Measurements from ENCODE around the gene SLC9A9.

The SLC9A9 gene

DNA sequence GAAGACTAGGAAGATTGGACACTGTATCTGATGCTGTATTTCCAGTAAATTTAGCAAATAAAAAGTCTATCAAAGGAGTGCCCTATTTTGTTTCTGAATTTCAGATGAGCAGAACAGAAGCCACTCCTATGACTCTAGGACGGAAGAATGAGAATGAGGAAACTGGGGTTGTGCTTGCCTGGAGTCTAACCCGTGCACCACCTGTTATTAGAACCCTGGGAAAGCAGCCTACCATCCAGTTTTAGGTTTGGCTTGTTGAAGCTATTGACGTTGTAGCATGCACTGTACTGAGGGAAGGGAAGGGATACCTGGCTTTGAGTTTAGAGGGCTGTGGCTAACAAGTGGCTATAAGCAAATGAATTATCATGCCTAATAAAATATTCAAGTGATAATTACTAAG, 318.5 kb downstream of the SLC9A9 start:
- ATAC-seq: no peak
- TF ChIP-seq ZFP30 (CRISPR knock-in tag; IDR thresholded peaks at IDR 0.05) (no peak), OSR1 (CRISPR knock-in tag; IDR thresholded peaks at IDR 0.05) (no peak), RARB (CRISPR knock-in tag; IDR thresholded peaks at IDR 0.05) (no peak), BACH2 (CRISPR knock-in tag; IDR thresholded peaks at IDR 0.05; ENCODE audit: borderline replicate concordance) (no peak), ESRRG (CRISPR knock-in tag; IDR thresholded peaks at IDR 0.05) (no peak), ISL1 (CRISPR knock-in tag; IDR thresholded peaks at IDR 0.05) (no peak), ZFP3 (CRISPR knock-in tag; IDR thresholded peaks at IDR 0.05) (no peak), ARNTL (CRISPR knock-in tag; IDR thresholded peaks at IDR 0.05; ENCODE audit: borderline replicate concordance, low read depth) (no peak), ZNF565 (CRISPR knock-in tag; conservative IDR thresholded peaks at IDR 0.05; ENCODE audit: low read depth) (no peak), PPARA (CRISPR knock-in tag; IDR thresholded peaks at IDR 0.05; ENCODE audit: borderline replicate concordance) (no peak), GLIS3 (CRISPR knock-in tag; IDR thresholded peaks at IDR 0.05) (no peak), TOX (CRISPR knock-in tag; IDR thresholded peaks at IDR 0.05; ENCODE audit: borderline replicate concordance) (no peak)
- TF ChIP-seq, protein P1, sequence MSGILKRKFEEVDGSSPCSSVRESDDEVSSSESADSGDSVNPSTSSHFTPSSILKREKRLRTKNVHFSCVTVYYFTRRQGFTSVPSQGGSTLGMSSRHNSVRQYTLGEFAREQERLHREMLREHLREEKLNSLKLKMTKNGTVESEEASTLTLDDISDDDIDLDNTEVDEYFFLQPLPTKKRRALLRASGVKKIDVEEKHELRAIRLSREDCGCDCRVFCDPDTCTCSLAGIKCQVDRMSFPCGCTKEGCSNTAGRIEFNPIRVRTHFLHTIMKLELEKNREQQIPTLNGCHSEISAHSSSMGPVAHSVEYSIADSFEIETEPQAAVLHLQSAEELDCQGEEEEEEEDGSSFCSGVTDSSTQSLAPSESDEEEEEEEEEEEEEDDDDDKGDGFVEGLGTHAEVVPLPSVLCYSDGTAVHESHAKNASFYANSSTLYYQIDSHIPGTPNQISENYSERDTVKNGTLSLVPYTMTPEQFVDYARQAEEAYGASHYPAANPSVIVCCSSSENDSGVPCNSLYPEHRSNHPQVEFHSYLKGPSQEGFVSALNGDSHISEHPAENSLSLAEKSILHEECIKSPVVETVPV (CRISPR knock-in tag; IDR thresholded peaks at IDR 0.05): no peak
- TF ChIP-seq, protein P2, sequence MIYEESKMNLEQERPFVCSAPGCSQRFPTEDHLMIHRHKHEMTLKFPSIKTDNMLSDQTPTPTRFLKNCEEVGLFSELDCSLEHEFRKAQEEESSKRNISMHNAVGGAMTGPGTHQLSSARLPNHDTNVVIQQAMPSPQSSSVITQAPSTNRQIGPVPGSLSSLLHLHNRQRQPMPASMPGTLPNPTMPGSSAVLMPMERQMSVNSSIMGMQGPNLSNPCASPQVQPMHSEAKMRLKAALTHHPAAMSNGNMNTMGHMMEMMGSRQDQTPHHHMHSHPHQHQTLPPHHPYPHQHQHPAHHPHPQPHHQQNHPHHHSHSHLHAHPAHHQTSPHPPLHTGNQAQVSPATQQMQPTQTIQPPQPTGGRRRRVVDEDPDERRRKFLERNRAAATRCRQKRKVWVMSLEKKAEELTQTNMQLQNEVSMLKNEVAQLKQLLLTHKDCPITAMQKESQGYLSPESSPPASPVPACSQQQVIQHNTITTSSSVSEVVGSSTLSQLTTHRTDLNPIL (CRISPR knock-in tag; IDR thresholded peaks at IDR 0.05; ENCODE audit: low read depth): no peak
- TF ChIP-seq, protein P3, sequence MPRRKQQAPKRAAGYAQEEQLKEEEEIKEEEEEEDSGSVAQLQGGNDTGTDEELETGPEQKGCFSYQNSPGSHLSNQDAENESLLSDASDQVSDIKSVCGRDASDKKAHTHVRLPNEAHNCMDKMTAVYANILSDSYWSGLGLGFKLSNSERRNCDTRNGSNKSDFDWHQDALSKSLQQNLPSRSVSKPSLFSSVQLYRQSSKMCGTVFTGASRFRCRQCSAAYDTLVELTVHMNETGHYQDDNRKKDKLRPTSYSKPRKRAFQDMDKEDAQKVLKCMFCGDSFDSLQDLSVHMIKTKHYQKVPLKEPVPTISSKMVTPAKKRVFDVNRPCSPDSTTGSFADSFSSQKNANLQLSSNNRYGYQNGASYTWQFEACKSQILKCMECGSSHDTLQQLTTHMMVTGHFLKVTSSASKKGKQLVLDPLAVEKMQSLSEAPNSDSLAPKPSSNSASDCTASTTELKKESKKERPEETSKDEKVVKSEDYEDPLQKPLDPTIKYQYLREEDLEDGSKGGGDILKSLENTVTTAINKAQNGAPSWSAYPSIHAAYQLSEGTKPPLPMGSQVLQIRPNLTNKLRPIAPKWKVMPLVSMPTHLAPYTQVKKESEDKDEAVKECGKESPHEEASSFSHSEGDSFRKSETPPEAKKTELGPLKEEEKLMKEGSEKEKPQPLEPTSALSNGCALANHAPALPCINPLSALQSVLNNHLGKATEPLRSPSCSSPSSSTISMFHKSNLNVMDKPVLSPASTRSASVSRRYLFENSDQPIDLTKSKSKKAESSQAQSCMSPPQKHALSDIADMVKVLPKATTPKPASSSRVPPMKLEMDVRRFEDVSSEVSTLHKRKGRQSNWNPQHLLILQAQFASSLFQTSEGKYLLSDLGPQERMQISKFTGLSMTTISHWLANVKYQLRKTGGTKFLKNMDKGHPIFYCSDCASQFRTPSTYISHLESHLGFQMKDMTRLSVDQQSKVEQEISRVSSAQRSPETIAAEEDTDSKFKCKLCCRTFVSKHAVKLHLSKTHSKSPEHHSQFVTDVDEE (CRISPR knock-in tag; IDR thresholded peaks at IDR 0.05): no peak
- TF ChIP-seq, protein P4, sequence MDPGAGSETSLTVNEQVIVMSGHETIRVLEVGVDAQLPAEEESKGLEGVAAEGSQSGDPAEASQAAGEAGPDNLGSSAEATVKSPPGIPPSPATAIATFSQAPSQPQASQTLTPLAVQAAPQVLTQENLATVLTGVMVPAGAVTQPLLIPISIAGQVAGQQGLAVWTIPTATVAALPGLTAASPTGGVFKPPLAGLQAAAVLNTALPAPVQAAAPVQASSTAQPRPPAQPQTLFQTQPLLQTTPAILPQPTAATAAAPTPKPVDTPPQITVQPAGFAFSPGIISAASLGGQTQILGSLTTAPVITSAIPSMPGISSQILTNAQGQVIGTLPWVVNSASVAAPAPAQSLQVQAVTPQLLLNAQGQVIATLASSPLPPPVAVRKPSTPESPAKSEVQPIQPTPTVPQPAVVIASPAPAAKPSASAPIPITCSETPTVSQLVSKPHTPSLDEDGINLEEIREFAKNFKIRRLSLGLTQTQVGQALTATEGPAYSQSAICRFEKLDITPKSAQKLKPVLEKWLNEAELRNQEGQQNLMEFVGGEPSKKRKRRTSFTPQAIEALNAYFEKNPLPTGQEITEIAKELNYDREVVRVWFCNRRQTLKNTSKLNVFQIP (CRISPR knock-in tag; IDR thresholded peaks at IDR 0.05; ENCODE audit: borderline replicate concordance, low read depth): no peak
- TF ChIP-seq, protein P5, sequence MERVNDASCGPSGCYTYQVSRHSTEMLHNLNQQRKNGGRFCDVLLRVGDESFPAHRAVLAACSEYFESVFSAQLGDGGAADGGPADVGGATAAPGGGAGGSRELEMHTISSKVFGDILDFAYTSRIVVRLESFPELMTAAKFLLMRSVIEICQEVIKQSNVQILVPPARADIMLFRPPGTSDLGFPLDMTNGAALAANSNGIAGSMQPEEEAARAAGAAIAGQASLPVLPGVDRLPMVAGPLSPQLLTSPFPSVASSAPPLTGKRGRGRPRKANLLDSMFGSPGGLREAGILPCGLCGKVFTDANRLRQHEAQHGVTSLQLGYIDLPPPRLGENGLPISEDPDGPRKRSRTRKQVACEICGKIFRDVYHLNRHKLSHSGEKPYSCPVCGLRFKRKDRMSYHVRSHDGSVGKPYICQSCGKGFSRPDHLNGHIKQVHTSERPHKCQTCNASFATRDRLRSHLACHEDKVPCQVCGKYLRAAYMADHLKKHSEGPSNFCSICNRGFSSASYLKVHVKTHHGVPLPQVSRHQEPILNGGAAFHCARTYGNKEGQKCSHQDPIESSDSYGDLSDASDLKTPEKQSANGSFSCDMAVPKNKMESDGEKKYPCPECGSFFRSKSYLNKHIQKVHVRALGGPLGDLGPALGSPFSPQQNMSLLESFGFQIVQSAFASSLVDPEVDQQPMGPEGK (CRISPR knock-in tag; IDR thresholded peaks at IDR 0.05; ENCODE audit: borderline replicate concordance): no peak

DNA sequence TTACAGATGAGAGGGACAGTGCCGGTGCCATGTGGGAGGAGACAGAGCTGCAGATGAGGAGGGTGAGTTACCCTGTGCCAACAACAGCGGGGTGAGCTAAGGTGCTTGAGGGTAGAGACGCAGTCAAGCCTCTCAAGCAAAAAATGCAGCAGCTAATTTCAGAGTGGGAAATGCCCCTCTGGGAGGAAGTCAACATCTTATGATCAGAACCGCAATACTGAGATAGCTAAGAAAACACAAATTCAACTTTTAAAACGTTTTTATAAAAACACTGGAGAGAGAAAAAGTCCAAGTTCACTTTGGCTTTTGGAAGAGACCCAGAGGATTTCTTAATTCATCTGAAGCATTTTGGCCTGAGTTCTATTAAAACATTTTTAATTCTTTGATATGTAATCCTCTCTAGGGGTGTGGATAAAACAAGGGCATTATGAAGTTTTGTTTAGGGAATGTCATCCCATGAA, 319.2 kb downstream of the SLC9A9 start:
- no peak for ATAC-seq
- no peak for TF ChIP-seq ZNF8 (CRISPR knock-in tag; IDR thresholded peaks at IDR 0.05)
- no peak for TF ChIP-seq ESRRG (CRISPR knock-in tag; IDR thresholded peaks at IDR 0.05)
- no peak for TF ChIP-seq BACH2 (CRISPR knock-in tag; IDR thresholded peaks at IDR 0.05; ENCODE audit: borderline replicate concordance)
- no peak for TF ChIP-seq PPARA (CRISPR knock-in tag; IDR thresholded peaks at IDR 0.05; ENCODE audit: borderline replicate concordance)
- no peak for TF ChIP-seq ZNF70 (CRISPR knock-in tag; IDR thresholded peaks at IDR 0.05)
- TF ChIP-seq GLIS3 (CRISPR knock-in tag; IDR thresholded peaks at IDR 0.05): no peak
- TF ChIP-seq, protein P2 (CRISPR knock-in tag; IDR thresholded peaks at IDR 0.05; ENCODE audit: low read depth): no peak
- TF ChIP-seq, protein P1 (CRISPR knock-in tag; IDR thresholded peaks at IDR 0.05): no peak
- no peak for TF ChIP-seq SNAI2 (CRISPR knock-in tag; IDR thresholded peaks at IDR 0.05)
- no peak for TF ChIP-seq ARNTL (CRISPR knock-in tag; IDR thresholded peaks at IDR 0.05; ENCODE audit: borderline replicate concordance, low read depth)
